ENCODE results near the gene ENC1.

Gene ENC1

DNA sequence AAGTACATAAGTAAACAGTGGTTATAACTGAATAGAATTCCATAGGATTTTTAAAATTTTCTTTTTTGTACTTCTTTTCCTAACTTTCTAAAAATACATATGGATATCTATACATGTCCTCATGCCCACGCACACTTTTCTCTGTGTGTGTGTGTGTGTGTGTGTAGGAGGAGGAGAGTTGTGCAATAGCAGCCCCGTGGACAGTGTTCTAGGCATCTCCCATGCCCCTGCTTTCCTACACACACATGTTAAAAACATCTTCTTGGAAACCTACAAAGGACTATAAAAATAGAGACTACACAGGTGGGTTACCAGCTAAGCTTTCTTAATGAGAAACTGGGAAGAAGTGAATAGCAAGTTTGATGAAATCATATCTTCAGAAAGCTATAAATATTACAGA is 24.7 kb upstream of the ENC1 start:
- no peak for DNase-seq (ENCODE audit: low read depth)
- TF ChIP-seq, protein P1, sequence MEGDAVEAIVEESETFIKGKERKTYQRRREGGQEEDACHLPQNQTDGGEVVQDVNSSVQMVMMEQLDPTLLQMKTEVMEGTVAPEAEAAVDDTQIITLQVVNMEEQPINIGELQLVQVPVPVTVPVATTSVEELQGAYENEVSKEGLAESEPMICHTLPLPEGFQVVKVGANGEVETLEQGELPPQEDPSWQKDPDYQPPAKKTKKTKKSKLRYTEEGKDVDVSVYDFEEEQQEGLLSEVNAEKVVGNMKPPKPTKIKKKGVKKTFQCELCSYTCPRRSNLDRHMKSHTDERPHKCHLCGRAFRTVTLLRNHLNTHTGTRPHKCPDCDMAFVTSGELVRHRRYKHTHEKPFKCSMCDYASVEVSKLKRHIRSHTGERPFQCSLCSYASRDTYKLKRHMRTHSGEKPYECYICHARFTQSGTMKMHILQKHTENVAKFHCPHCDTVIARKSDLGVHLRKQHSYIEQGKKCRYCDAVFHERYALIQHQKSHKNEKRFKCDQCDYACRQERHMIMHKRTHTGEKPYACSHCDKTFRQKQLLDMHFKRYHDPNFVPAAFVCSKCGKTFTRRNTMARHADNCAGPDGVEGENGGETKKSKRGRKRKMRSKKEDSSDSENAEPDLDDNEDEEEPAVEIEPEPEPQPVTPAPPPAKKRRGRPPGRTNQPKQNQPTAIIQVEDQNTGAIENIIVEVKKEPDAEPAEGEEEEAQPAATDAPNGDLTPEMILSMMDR (conservative IDR thresholded peaks at IDR 0.05; ENCODE audit: low read length): no peak
- H3K4me3 ChIP-seq (ENCODE audit: low read length): no peak overlapping the region

DNA sequence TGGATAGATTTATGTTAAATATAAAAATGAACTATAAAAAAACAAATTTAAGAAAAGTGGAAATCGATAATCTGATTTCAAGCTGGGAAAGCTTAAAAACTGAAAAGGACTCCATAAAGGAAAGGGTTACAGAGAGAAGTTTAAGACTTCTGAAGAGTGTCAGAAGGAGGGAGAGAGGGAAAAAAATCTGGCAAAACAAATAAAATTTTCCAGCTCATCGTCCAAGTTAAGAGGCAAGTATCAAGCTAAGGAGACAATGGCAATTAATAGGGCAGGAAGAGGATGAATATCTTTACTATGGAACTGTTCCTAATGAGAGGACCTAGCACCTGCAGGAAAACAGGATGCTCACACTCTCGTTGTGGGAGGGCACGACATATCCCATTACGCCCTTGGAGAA is 24.0 kb upstream of the ENC1 start:
- DNase-seq (ENCODE audit: low read depth): no peak
- TF ChIP-seq, protein P1 (conservative IDR thresholded peaks at IDR 0.05; ENCODE audit: low read length): no peak
- H3K4me3 ChIP-seq (ENCODE audit: low read length): no peak overlapping the region

DNA sequence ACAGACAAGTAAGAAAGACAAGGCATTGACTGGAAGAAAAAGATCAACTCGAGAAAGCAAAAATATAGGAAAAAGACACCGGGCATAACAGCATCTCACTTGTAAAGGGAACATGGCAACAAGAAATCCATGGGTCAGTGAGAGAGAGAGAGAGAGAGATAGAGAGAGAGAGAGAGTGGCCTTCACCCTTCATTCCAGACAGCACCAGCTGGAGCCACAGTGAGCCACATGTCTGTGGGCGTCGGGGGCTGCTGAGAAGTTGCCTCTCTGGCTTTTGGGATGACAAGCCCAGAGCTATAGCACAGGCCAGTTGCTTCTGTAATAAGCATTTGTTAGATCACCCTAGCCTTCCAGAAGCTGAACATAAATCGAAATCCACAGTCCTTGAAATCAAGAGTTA is 20.3 kb upstream of the ENC1 start:
- no peak overlapping the region for H3K4me3 ChIP-seq (ENCODE audit: low read length)
- TF ChIP-seq, protein P1 (conservative IDR thresholded peaks at IDR 0.05; ENCODE audit: low read length): no peak
- no peak for DNase-seq (ENCODE audit: low read depth)

DNA sequence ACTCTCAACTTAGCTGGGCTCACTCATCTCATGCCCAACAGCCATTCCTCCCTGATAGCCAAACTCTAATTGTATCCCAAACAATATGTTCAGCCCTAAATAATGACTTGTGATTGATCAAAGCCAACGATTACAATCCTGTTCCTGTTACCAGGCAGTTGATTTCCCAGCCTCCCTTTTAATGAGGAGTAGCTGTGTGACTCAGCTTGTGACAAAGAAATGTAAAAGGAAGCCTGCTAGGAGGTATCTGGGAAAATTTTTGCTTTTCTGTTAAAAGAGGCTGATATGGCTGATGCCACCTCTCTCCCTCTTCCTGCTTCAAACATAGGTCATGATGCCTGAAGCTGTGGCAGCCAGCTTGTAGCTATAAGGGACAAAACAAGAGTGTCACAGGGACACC is 19.6 kb upstream of the ENC1 start:
- DNase-seq (ENCODE audit: low read depth): no peak
- no peak overlapping the region for H3K4me3 ChIP-seq (ENCODE audit: low read length)
- TF ChIP-seq, protein P1 (conservative IDR thresholded peaks at IDR 0.05; ENCODE audit: low read length): no peak

DNA sequence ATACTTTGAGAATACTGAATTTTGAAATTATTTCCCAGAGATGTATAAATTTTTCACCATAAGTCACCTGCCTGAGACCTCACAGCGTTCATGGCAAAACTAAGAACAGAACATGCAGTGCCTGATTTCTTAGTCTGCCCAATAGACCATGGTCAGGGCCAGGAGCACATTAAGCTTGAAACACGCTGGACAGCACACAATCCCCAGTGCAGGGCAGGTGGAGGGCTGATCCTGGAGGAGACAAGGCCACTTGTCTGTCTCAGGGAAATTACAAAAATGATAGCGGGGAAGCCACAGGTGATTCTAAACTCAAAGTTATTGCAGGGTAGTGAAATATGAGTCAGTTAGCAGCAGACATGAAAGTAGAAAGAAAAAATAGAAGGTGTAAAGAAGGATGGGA is 18.6 kb upstream of the ENC1 start:
- no peak for DNase-seq (ENCODE audit: low read depth)
- TF ChIP-seq, protein P1 (conservative IDR thresholded peaks at IDR 0.05; ENCODE audit: low read length): no peak
- H3K4me3 ChIP-seq (ENCODE audit: low read length): no peak overlapping the region

DNA sequence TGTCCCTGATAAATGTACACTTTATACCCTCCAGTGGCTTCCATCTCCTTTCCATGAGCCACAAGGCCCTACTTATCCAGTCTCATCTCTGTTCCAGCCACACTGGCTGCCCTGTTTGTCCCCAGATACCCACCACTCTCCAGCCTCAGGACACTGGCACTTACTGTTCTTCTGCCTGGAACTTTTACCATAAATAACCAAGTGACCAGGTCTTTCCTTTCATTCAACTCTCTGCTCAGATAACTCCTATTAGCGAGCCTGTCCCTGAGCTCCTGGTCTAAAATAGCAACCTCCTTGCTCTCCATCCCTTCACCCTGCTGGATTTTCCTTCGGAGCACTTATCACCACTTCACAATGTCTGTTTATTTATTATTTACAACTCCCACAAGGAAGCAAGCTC is 16.6 kb upstream of the ENC1 start:
- H3K4me3 ChIP-seq (ENCODE audit: low read length): no peak overlapping the region
- TF ChIP-seq, protein P1 (conservative IDR thresholded peaks at IDR 0.05; ENCODE audit: low read length): no peak
- DNase-seq (ENCODE audit: low read depth): no peak

DNA sequence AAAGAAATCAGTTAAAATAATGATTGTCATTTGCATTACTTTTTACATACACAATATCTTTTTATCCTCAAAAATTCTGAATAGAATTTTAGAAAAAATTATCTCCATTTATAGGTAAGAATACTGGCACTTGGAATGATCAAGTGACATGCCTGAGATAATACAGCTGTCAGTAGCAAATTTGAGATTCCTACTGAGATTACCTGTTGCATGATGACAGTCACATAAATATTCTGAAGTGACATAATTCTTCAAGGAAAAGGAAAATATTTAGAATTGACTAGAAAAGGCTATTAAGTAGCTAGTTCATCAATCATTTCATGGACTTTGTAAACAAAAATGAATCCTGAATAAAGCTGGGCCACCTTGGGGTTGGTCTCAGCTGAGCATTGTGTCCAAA is 15.2 kb upstream of the ENC1 start:
- TF ChIP-seq, protein P1 (conservative IDR thresholded peaks at IDR 0.05; ENCODE audit: low read length): no peak
- H3K4me3 ChIP-seq (ENCODE audit: low read length): no peak overlapping the region
- DNase-seq (ENCODE audit: low read depth): no peak

Measured in AG10803 (cell line).